ENCODE data around the gene SUSD1.

The SUSD1 gene

DNA sequence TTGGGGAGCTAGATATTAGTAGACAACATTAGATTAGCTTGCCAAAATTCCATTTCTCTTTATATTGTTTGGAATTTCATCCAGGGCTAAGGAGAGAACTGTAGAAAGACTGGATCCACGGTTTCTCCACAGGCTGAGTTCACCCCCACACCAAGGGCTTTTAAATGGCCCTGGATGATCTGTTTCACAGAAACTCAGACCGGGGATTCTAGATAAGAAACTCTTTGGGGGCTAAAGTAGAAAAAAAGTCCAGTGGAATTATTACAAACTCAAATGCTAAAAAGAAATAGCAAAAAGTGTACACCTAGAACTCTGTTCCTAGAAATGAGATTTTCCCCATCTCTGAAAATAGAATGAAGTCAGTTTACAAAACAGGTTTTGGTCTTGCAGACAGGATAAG, 80.9 kb downstream of the SUSD1 start:
- TF ChIP-seq PAX5 (IDR thresholded peaks at IDR 0.05; ENCODE audit: insufficient read depth, low read length, severe bottlenecking) (no peak), POLR2AphosphoS5 (IDR thresholded peaks at IDR 0.05; ENCODE audit: low read depth, low read length) (no peak), POLR2A (IDR thresholded peaks at IDR 0.05; ENCODE audit: low read depth, low read length) (no peak), POU2F2 (IDR thresholded peaks at IDR 0.05; ENCODE audit: low read depth, low read length) (no peak), SPI1 (IDR thresholded peaks at IDR 0.05; ENCODE audit: low read depth, low read length) (no peak), TAF1 (IDR thresholded peaks at IDR 0.05; ENCODE audit: low read depth, low read length) (no peak)
- no peak for DNase-seq (ENCODE audit: insufficient read length, low spot score)
- no peak for FAIRE-seq

DNA sequence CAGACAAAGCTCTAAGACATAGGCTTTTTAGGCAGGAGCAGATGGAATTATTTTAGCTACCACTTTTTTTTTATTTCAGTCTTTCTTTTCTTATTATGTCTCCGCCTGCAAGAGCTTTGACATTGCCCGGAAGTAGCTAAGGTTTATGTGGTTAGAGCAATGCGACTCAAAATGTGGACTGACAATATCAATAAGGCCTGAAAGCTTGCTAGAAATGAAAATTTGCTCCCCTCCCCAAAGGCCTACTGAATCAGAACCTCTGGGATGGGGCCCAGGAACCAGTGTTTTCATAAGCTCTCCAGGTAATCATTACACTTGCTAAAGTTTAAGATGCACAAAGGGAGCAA, 81.3 kb downstream of the SUSD1 start:
- TF ChIP-seq POLR2AphosphoS5 (IDR thresholded peaks at IDR 0.05; ENCODE audit: low read depth, low read length) (no peak), POLR2A (IDR thresholded peaks at IDR 0.05; ENCODE audit: low read depth, low read length) (no peak), SPI1 (IDR thresholded peaks at IDR 0.05; ENCODE audit: low read depth, low read length) (no peak), PAX5 (IDR thresholded peaks at IDR 0.05; ENCODE audit: insufficient read depth, low read length, severe bottlenecking) (no peak)
- DNase-seq (ENCODE audit: insufficient read length, low spot score) = no peak
- no peak for FAIRE-seq

DNA sequence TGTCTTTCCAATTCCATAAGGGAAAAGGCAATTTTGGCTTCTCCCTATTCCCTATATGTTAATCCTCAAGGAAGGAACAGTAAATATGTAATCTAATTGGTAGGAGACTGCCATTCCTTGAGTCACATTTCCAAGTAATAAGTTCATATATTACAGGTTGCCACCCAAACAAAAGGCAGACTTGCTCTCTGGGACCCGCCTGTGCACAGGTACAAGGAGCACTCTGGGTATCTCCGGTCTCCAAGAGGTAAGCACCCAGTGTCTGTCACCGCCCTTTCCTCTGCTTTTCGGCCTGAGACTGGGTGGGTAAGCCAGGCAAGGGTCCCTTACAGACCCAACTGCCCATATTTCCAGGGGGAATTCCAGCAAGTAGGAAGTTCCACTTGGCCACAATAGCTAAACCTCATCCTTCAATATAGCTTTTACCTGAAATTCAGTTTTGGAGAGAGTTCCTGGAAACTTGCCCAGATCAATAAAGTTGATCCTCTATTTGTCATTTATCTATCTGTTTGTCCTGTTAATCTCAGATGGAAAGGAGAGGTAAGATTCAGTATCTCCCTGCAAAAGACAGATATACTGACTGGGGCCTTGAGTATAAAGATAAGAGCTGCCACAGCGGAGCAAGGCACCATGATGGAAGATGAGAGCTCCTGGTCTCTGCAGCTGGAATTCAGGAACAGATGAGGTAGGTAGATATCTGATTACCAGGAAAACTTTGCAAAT, 81.8 kb downstream of the SUSD1 start:
- TF ChIP-seq PAX5 (IDR thresholded peaks at IDR 0.05; ENCODE audit: insufficient read depth, low read length, severe bottlenecking) (no peak), SPI1 (IDR thresholded peaks at IDR 0.05; ENCODE audit: low read depth, low read length) (no peak), POLR2AphosphoS5 (IDR thresholded peaks at IDR 0.05; ENCODE audit: low read depth, low read length) (no peak), POLR2A (IDR thresholded peaks at IDR 0.05; ENCODE audit: low read depth, low read length) (no peak), POU2F2 (IDR thresholded peaks at IDR 0.05; ENCODE audit: low read depth, low read length) (no peak), TAF1 (IDR thresholded peaks at IDR 0.05; ENCODE audit: low read depth, low read length) (no peak)

DNA sequence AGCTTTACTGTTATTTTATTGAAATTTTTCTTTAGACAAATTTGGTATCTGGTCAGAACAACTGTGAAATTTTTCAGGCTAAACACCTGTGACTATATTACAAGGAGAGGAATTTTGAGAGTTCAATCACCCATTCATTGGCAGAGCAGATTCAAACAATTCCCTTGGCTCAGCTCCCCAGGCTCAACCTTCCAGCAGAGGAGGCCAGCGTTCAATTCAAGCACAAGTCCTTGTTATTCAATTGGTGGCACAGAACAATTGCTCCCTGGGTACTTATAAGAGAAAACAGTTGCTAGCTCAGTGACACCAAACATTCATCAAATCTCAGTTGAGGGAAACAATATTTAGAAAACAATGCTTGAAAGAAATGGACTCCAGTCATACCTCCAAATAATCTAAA, 83.3 kb downstream of the SUSD1 start:
- DNase-seq (ENCODE audit: insufficient read length, low spot score) (no peak), FAIRE-seq (no peak)
- no peak for TF ChIP-seq TAF1 (IDR thresholded peaks at IDR 0.05; ENCODE audit: low read depth, low read length)
- no peak for TF ChIP-seq SPI1 (IDR thresholded peaks at IDR 0.05; ENCODE audit: low read depth, low read length)
- TF ChIP-seq POLR2A (IDR thresholded peaks at IDR 0.05; ENCODE audit: low read depth, low read length) = no peak
- no peak for TF ChIP-seq PAX5 (IDR thresholded peaks at IDR 0.05; ENCODE audit: insufficient read depth, low read length, severe bottlenecking)
- TF ChIP-seq POU2F2 (IDR thresholded peaks at IDR 0.05; ENCODE audit: low read depth, low read length) = no peak
- no peak for TF ChIP-seq POLR2AphosphoS5 (IDR thresholded peaks at IDR 0.05; ENCODE audit: low read depth, low read length)

More for the DNA sequence above, 81.8 kb downstream of the SUSD1 start:
- DNase-seq (ENCODE audit: insufficient read length, low spot score) = no peak
- FAIRE-seq = no peak

DNA sequence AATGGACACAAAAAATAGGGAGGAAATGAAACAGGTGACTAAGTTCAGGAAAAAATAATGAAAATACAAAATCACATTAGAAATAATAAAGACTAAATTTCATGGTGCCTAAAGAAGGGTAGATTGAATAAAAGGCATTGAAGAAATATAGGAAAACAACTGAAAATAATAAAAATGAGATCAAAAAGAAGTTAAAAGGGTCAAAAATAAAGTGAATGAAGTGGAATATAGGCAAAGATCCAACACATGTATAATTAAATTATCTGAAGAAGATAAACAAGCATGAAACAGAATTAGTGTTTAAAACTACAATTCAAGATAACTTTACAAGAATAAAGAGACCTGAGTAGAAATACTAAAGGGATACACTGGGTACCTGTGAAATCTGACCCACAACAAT, 87.6 kb downstream of the SUSD1 start:
- FAIRE-seq = no peak
- DNase-seq (ENCODE audit: insufficient read length, low spot score) = no peak
- TF ChIP-seq SPI1 (IDR thresholded peaks at IDR 0.05; ENCODE audit: low read depth, low read length) = no peak
- TF ChIP-seq POU2F2 (IDR thresholded peaks at IDR 0.05; ENCODE audit: low read depth, low read length) = no peak
- no peak for TF ChIP-seq PAX5 (IDR thresholded peaks at IDR 0.05; ENCODE audit: insufficient read depth, low read length, severe bottlenecking)
- no peak for TF ChIP-seq POLR2AphosphoS5 (IDR thresholded peaks at IDR 0.05; ENCODE audit: low read depth, low read length)
- TF ChIP-seq POLR2A (IDR thresholded peaks at IDR 0.05; ENCODE audit: low read depth, low read length) = no peak
- TF ChIP-seq TAF1 (IDR thresholded peaks at IDR 0.05; ENCODE audit: low read depth, low read length) = no peak

DNA sequence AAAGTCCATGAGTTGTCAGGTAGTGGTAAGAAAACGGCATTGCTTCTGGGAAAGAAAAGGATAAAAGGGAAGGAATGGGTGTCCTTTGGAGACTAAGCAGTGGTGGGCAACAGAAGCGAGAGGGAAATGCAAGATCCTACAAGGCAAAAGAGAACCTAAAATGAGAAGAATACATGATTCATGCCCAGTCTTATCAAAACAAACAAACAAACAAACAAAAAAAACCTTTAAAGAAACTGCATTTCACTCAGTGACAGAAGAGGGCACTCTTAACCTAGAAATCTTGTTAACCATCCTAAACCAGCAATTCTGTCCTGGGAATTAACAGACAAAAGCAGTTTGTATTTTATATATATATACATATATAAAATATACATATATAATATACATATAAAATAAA, 88.5 kb downstream of the SUSD1 start:
- no peak for TF ChIP-seq POLR2AphosphoS5 (IDR thresholded peaks at IDR 0.05; ENCODE audit: low read depth, low read length)
- TF ChIP-seq TAF1 (IDR thresholded peaks at IDR 0.05; ENCODE audit: low read depth, low read length) = no peak
- TF ChIP-seq POU2F2 (IDR thresholded peaks at IDR 0.05; ENCODE audit: low read depth, low read length) = no peak
- no peak for TF ChIP-seq SPI1 (IDR thresholded peaks at IDR 0.05; ENCODE audit: low read depth, low read length)
- no peak for TF ChIP-seq PAX5 (IDR thresholded peaks at IDR 0.05; ENCODE audit: insufficient read depth, low read length, severe bottlenecking)
- TF ChIP-seq POLR2A (IDR thresholded peaks at IDR 0.05; ENCODE audit: low read depth, low read length) = no peak
- DNase-seq (ENCODE audit: insufficient read length, low spot score) (no peak), FAIRE-seq (no peak)

DNA sequence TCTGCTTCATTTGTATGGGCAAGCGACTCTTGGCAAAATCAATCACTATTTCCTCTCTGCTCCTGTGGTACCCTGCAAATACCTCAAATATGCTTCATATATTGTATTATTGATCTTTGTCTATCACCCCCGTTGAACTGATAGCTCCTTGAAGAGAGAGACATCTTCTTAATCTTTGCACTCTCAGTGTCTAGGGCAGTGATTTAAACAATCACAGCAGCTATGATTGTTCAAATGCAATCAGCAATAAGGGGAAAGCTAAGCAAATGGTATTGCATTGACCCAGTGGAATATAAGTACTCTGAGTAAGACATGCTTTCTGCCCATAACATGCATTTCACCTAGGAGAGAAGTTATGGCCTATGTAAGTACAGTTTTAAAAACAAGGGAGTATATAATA, 90.2 kb downstream of the SUSD1 start:
- no peak for FAIRE-seq
- no peak for DNase-seq (ENCODE audit: insufficient read length, low spot score)
- TF ChIP-seq SPI1 (IDR thresholded peaks at IDR 0.05; ENCODE audit: low read depth, low read length) = no peak
- no peak for TF ChIP-seq PAX5 (IDR thresholded peaks at IDR 0.05; ENCODE audit: insufficient read depth, low read length, severe bottlenecking)

DNA sequence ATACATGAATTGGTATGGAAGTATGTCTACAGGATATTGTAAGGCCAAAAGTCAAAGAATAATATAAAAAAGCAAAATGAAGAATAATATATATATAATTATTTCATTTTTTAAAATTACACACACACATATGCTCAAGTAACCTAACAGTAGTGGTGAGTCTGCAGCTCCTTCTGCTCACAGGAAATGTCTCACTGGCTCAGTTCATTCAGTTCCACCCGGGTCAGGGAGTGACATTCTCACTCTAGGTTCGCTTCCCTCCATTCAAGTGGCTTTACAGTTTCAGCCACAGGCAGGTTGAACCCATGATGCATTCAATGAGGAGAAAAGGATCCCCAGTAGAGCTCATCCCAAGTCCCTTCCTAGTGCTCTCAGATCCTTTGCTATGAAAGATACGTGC, 90.8 kb downstream of the SUSD1 start:
- DNase-seq (ENCODE audit: insufficient read length, low spot score) (no peak), FAIRE-seq (peak; percentile 55)
- no peak for TF ChIP-seq POLR2A (IDR thresholded peaks at IDR 0.05; ENCODE audit: low read depth, low read length)
- TF ChIP-seq POLR2AphosphoS5 (IDR thresholded peaks at IDR 0.05; ENCODE audit: low read depth, low read length) = no peak
- peak; percentile 31; the same call in 1 of the 2 replicates for TF ChIP-seq SPI1 (IDR thresholded peaks at IDR 0.05; ENCODE audit: low read depth, low read length)
- TF ChIP-seq TAF1 (IDR thresholded peaks at IDR 0.05; ENCODE audit: low read depth, low read length) = no peak

DNA sequence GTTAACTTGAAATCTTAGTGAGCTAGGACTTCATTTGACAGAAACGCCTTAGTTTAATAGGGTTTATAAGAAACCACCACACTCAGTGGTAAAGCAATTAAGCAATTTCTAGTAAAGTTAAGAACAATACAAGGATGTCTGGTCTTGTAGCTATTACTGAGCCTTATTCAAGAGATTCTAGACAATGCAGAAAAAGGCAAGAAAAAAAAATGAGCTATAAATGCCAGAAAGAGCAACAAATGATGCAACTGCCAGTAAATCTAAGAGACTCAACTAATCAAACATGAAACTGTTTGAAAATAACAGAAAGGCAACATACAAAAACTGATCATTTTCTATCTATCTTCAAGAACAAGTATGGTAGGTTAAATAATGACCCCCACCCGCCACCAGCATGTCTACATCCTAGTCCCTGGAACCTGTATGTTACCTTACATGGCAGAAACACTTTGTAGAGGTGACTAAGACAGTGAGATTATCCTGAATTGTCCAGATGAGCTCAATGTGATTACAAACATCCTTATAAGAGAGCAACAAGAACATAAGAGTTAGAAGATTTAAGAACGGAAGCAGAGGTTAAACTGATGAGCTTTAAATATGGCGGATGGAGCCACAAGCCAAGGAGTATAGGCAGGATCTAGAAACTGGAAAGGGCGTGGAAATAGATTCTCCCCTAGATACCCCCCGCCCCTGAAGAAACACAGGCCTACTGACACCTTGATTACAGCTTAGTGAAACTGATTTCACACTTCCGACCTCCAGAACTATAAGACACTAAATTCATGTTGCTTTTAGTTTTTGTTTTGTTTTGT, 93.0 kb downstream of the SUSD1 start:
- no peak for FAIRE-seq
- no peak for DNase-seq (ENCODE audit: insufficient read length, low spot score)
- TF ChIP-seq POU2F2 (IDR thresholded peaks at IDR 0.05; ENCODE audit: low read depth, low read length) = no peak
- TF ChIP-seq POLR2AphosphoS5 (IDR thresholded peaks at IDR 0.05; ENCODE audit: low read depth, low read length) = no peak
- TF ChIP-seq PAX5 (IDR thresholded peaks at IDR 0.05; ENCODE audit: insufficient read depth, low read length, severe bottlenecking) = no peak
- TF ChIP-seq POLR2A (IDR thresholded peaks at IDR 0.05; ENCODE audit: low read depth, low read length) = no peak
- TF ChIP-seq TAF1 (IDR thresholded peaks at IDR 0.05; ENCODE audit: low read depth, low read length) = no peak
- TF ChIP-seq SPI1 (IDR thresholded peaks at IDR 0.05; ENCODE audit: low read depth, low read length) = no peak
